ENCODE results near the gene CD72. TPM values are rescaled to one million over a fixed set of nuclear protein-coding genes. Genes with fewer than 3 reads are reported as not detected.

The CD72 gene
- polyA plus RNA-seq, 3 donors: 1.6 to 6.8 (median 1.8) TPM

DNA sequence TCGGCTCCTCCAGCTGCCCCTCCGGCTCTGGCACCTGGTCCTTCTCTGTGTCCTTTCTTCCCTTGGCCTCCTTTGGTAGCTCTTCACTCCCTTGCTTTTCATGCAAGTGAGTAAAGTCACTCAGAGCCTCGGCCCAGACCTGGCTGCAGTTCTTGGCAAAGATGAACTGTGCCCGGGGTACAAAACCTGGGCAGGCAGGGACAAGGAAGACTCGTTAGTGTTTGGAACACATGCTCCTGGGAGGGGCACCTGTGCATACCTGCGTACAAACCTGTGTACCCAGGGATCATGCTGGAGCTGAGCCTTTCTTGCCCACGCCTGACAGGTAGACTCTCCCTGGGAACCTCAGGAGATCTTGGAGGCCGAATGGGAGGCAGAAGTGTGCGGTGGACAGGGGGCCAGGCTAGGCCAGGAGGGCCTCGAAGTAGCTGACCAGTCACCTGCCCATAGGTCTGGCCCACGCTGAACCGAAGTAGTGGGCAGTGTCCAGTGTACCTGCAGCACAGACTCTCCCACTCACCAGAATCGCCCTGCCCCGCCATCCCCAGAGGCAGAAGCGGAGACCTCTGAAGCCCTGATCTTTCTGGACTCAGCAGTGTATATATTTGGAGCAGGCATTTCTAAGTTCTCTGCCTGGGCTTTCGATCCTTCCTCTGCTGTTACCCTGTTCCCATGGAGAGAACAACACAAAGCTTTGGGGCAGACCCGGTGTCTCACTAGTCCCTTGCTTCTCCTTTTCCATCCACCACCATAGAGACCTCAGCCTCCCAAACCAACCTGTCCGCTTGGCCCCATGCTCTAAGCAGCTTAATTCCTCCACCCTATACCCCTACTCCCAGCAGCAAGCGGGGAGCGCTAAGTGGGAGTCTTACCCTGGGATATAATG, 55.1 kb downstream of the CD72 start:
- 93% methylated on average over 12 of the region's 20 CpGs for WGBS (ENCODE audit: insufficient coverage)

DNA sequence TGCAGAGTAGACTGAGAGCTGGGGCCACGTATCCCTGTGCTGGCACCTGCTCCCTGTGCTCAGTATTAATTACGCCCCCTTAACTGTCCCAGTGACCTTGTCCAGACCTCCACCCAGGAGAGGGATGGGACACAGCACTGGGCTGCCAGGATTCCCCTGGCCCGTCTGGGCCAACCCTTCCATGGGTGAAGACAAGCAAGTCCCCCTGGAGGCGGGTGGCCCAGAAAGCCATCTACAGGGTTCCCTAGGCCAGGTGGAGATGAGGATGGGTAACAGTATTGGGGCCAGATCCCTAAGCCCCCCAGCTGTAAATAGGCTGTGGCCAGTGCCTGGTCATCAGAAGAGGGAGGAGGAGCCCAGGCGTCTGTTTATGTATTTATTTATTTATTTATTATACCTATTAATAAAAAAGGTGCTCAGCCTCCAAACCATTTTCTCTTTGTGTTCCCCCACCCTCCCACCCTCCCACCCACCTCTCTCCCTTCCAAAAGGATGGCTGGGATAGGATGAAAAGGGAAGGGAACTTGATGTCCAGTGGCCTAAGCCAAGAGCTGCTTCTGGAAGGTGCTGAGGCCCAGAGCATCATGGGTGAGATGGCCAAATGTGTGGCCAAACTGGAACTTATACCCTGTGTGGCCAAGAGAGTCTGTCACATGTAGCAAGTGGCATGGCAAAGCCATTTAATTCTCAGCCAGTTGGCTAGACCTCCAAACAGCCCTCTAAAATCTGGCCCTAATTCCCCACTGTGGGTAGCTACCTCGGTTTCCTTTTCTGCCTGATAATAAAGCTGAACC, 56.5 kb downstream of the CD72 start:
- Histone ChIP-seq H3K4me2 (replicated peaks; ENCODE audit: extremely low read depth, low read length, poor library complexity, severe bottlenecking) (no peak overlapping the region), H3K4me1 (ENCODE audit: control insufficient read depth in 1 of 2, insufficient read depth in 2 of 2, low read length in 2 of 2) (no peaks in the 10 kb centered on the region), H2AFZ (ENCODE audit: insufficient read depth, low read depth, low read length, poor library complexity, severe bottlenecking) (no peak overlapping the region), H3K4me3 (replicated peaks in 1 of 3; ENCODE audit: low read depth in 2 of 3, low read length in 3 of 3) (no peak overlapping the region), H3K9ac (ENCODE audit: insufficient read depth, low read length, poor library complexity, severe bottlenecking) (no peak overlapping the region), H3K27me3 (ENCODE audit: control insufficient read depth in 2 of 2, insufficient read depth in 2 of 2, low read length in 2 of 2) (no peaks in the 10 kb centered on the region), H3K79me2 (ENCODE audit: insufficient read depth, low read length) (no peaks in the 10 kb centered on the region), H3K27ac (ENCODE audit: low read depth in 1 of 2, low read length in 2 of 2) (no peak overlapping the region), H3K9me3 (replicated peaks in 1 of 2; ENCODE audit: control insufficient read depth in 1 of 2, insufficient read depth in 1 of 2, low read length in 2 of 2) (no peaks in the 10 kb centered on the region), H3K36me3 (replicated peaks in 1 of 2; ENCODE audit: control insufficient read depth in 1 of 2, insufficient read depth in 2 of 2, low read length in 2 of 2) (peaks cover 49 to 59% of the 10 kb centered on the region in 2 donors), H4K20me1 (ENCODE audit: insufficient read depth, low read length) (no peaks in the 10 kb centered on the region)
- H3K9me3 Mint-ChIP-seq: no peaks in the 10 kb centered on the region
- peaks cover 13 to 15% of the 10 kb centered on the region in 2 donors for H3K36me3 Mint-ChIP-seq
- intact Hi-C loops (cut with micrococcal nuclease): no loop called here
- no peak overlapping the region for H3K4me3 Mint-ChIP-seq
- DNase-seq: no peak
- TF ChIP-seq, protein P1, sequence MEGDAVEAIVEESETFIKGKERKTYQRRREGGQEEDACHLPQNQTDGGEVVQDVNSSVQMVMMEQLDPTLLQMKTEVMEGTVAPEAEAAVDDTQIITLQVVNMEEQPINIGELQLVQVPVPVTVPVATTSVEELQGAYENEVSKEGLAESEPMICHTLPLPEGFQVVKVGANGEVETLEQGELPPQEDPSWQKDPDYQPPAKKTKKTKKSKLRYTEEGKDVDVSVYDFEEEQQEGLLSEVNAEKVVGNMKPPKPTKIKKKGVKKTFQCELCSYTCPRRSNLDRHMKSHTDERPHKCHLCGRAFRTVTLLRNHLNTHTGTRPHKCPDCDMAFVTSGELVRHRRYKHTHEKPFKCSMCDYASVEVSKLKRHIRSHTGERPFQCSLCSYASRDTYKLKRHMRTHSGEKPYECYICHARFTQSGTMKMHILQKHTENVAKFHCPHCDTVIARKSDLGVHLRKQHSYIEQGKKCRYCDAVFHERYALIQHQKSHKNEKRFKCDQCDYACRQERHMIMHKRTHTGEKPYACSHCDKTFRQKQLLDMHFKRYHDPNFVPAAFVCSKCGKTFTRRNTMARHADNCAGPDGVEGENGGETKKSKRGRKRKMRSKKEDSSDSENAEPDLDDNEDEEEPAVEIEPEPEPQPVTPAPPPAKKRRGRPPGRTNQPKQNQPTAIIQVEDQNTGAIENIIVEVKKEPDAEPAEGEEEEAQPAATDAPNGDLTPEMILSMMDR (IDR thresholded peaks at IDR 0.05): no peak
- WGBS (ENCODE audit: insufficient coverage): 86% methylated on average over 5 of the region's 6 CpGs
- H3K4me1 Mint-ChIP-seq: peaks cover 14% of the 10 kb centered on the region
- no peaks in the 10 kb centered on the region for H3K27me3 Mint-ChIP-seq (ENCODE audit: low read depth in 3 of 3)
- H3K27ac Mint-ChIP-seq: peak overlapping the region in 2 of 7 donors; percentile 41 to 42

More for the DNA sequence above, 55.1 kb downstream of the CD72 start:
- TF ChIP-seq, protein P1 (IDR thresholded peaks at IDR 0.05): no peak
- H3K27ac ChIP-seq (ENCODE audit: low read depth in 1 of 2, low read length in 2 of 2): no peak overlapping the region
- H3K36me3 Mint-ChIP-seq: peaks cover 13 to 15% of the 10 kb centered on the region in 2 donors
- H3K4me1 ChIP-seq (ENCODE audit: control insufficient read depth in 1 of 2, insufficient read depth in 2 of 2, low read length in 2 of 2): no peaks in the 10 kb centered on the region
- intact Hi-C loops (cut with micrococcal nuclease): no loop called here
- no peaks in the 10 kb centered on the region for H3K79me2 ChIP-seq (ENCODE audit: insufficient read depth, low read length)
- no peak overlapping the region for H3K4me3 ChIP-seq (replicated peaks in 1 of 3; ENCODE audit: low read depth in 2 of 3, low read length in 3 of 3)
- no peaks in the 10 kb centered on the region for H3K9me3 ChIP-seq (replicated peaks in 1 of 2; ENCODE audit: control insufficient read depth in 1 of 2, insufficient read depth in 1 of 2, low read length in 2 of 2)
- DNase-seq: no peak
- no peaks in the 10 kb centered on the region for H3K27me3 ChIP-seq (ENCODE audit: control insufficient read depth in 2 of 2, insufficient read depth in 2 of 2, low read length in 2 of 2)
- H2AFZ ChIP-seq (ENCODE audit: insufficient read depth, low read depth, low read length, poor library complexity, severe bottlenecking): no peak overlapping the region
- H3K9ac ChIP-seq (ENCODE audit: insufficient read depth, low read length, poor library complexity, severe bottlenecking): peak overlapping the region; percentile 15
- no peaks in the 10 kb centered on the region for H4K20me1 ChIP-seq (ENCODE audit: insufficient read depth, low read length)
- H3K36me3 ChIP-seq (replicated peaks in 1 of 2; ENCODE audit: control insufficient read depth in 1 of 2, insufficient read depth in 2 of 2, low read length in 2 of 2): peaks cover 35 to 44% of the 10 kb centered on the region in 2 donors
- no peak overlapping the region for H3K4me2 ChIP-seq (replicated peaks; ENCODE audit: extremely low read depth, low read length, poor library complexity, severe bottlenecking)
- peak overlapping the region in 1 of 2 donors; percentile 35 for H3K4me3 Mint-ChIP-seq
- H3K9me3 Mint-ChIP-seq: no peaks in the 10 kb centered on the region
- peak overlapping the region in 6 of 7 donors; percentile 21 to 72 (median 66) for H3K27ac Mint-ChIP-seq
- H3K27me3 Mint-ChIP-seq (ENCODE audit: low read depth in 3 of 3): no peaks in the 10 kb centered on the region
- peaks cover 14% of the 10 kb centered on the region for H3K4me1 Mint-ChIP-seq
